Stimulated activated CD8-positive, alpha-beta memory T cell treated with anti-CD3 and anti-CD28 coated beads, Interleukin-12 subunit alpha, Interleukin-12 subunit beta, amount 100 ng/mL, for 1 hour (primary cell): ENCODE results near the gene GTPBP6.
"Not testable (repeated sequence)": the region's sequence is repeated elsewhere in the genome, so short reads cannot be mapped to it uniquely, and the experiment has no call there.

Experiments used
- DNase-seq: peaks from one replicate; pipeline ENCODE4 v3.0.0-alpha.2; 2020; ENCODE audit warnings: low read depth

The GTPBP6 gene

GRCh38 chrX:264634-265455 is 53.8 kb downstream of the GTPBP6 start:
- DNase-seq: no peak

- not testable (repeated sequence) for DNase-seq
These were observed 54.6 kb downstream of the GTPBP6 start for GRCh38 chrX:264006-264405.

- no peak for DNase-seq
These were observed 56.2 kb downstream of the GTPBP6 start for GRCh38 chrX:262381-262909.

GRCh38 chrX:261919-262352 is 56.7 kb downstream of the GTPBP6 start:
- DNase-seq: no peak

- no peak for DNase-seq
These were observed 57.3 kb downstream of the GTPBP6 start for GRCh38 chrX:261167-261918.

- DNase-seq: no peak
These were observed 58.8 kb downstream of the GTPBP6 start for GRCh38 chrX:259692-260355.

GRCh38 chrX:258291-259040 is 60.1 kb downstream of the GTPBP6 start:
- DNase-seq: no peak

GRCh38 chrX:257681-258289 is 60.8 kb downstream of the GTPBP6 start:
- no peak for DNase-seq

GRCh38 chrX:257054-257453 is 61.5 kb downstream of the GTPBP6 start:
- not testable (repeated sequence) for DNase-seq

- DNase-seq: no peak
These were observed 62.7 kb downstream of the GTPBP6 start for GRCh38 chrX:255923-256331.
